HPDE6-E6E7 (cell line): ENCODE measurements around the gene ZNF581.
A peak's percentile ranks its signal among the peaks of the same experiment; 100 is the strongest.

ENCODE experiments used
- DNase-seq: peaks from one replicate; pipeline ENCODE4 v3.0.0; 2011; ENCODE audit warnings: missing footprints; ENCODE audit errors: extremely low spot score

ZNF581 gene

DNA sequence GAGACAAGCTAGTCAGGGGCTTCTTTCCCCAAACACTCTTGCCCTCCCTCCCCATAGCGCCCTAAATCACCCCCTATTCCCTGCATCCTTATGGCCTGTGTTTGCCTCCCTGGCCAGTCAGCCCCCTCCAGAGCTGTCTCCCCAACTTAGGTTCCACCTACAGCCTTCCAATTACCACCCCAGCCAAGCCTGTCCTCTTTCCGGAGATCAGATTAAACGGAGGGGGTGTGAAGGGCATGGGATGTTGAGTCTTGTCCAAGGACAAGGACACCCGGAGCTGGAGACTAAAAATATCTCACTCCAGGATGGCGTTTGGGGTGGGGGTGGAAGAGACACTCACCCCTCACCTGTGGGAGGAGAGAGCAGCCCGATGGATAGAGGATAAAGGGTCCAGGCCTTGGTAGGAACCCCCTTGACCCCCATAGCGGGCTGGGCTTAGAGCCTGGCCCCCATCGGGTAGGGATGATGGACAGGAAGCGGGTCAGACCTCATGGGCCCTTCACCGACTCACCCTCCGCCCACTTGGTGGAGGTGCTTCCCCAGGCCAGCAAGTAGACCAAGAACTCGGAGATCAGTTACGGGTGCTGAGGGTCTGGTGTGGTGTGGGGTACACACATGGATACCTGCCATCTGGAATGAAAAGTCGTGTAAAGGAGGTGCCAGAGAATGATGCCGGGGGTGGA is 32.0 kb upstream of the ZNF581 start:
- no peak for DNase-seq

- no peak for DNase-seq
Observed at GRCh38 chr19:55611983-55612645, 31.3 kb upstream of the ZNF581 start.

DNA sequence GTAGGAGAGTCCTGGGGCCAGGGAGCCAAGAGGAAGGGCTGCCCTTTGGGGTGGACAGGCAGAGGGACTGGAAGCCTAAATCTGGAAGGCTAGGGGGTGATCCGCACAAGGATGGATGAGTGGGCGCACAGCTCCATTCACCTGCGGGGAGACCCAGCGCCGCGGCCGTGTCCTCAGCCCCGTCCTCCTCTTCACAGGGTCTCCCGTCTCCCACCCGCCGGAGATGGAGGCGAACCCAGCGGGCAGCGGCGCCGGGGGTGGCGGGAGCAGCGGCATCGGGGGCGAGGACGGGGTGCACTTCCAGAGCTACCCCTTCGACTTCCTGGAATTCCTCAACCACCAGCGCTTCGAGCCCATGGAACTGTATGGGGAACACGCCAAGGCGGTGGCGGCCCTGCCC is 30.1 kb upstream of the ZNF581 start:
- no peak for DNase-seq

GRCh38 chr19:55613930-55614710 is 29.3 kb upstream of the ZNF581 start:
- no peak for DNase-seq

GRCh38 chr19:55614711-55615542 is 28.5 kb upstream of the ZNF581 start:
- DNase-seq: no peak

GRCh38 chr19:55615543-55616394 is 27.7 kb upstream of the ZNF581 start:
- DNase-seq: no peak

DNA sequence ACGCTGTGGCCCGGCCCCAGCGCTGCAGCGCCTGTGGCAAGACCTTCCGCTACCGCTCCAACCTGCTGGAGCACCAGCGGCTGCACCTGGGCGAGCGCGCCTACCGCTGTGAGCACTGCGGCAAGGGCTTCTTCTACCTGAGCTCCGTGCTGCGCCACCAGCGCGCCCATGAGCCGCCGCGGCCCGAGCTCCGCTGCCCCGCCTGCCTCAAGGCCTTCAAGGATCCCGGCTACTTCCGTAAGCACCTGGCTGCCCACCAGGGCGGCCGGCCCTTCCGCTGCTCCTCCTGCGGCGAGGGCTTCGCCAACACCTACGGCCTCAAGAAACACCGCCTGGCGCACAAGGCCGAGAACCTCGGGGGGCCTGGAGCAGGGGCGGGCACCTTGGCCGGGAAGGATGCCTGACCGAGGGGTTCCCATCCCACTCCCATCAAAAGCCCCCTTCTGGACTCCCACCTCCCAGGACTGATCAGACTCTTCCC is 27.0 kb upstream of the ZNF581 start:
- no peak for DNase-seq

DNA sequence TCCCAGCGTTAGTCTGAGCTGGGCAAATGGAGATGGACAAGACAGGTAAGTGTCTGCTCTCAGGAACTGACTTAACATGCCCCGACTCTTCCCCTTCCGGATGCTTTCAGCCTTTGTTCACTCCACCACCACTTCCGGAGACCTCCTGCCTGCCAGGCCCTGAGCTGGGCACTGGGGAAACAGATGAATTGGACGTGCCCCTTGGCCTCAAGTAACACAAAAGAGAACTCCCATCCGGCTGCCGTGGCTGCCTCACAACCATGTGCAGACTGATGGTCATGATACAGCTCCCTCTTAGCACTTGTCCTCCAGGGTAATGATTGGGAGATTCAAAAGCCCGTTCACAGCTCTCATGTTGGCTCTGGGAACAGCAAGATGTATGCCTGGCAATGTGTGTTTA is 26.0 kb upstream of the ZNF581 start:
- no peak for DNase-seq

- DNase-seq: no peak
Observed at GRCh38 chr19:55618426-55618825, 25.0 kb upstream of the ZNF581 start.

DNA sequence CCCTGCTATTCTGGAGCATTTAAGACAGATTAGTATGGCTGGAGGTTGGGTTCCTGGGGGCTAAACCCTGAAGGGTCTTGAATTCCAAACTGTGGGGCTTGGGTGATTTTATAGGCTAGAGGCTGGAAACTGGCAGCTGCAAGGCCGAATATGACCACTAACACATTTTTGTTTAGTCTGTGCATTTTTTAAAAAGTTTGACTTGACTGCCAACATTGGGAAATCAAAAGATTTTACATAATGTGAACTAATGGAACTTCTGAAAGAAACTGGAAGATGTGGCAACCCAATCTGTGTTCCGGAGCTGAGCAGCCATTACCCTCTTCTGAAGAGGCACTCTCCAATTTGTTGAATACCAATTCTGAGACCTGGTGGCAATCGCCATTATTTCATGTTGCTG is 24.2 kb upstream of the ZNF581 start:
- no peak for DNase-seq

GRCh38 chr19:55620410-55621204 is 22.8 kb upstream of the ZNF581 start:
- no peak for DNase-seq

DNA sequence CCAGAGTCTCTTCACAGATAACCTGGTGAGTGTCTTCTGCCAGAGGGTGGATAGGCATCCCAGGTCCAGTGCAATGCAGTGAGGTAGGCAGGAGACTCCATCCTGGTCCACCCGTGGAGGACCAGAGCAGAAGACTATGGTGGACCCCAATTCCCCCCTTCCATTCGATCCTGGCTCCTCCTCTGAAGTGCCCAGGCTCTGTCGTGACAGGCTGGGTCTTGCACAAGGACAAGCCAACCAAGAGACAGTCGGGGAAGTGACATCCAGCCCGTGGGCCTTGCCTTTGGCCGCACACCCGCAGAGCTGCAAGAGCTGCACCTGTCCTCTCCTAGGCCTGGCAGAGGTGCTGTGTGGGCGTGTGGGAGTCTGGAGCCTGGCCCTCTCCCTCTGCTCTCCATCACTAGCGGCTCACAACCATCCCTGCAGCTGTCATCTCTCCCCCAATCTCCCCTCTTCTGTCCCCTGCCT is 22.2 kb upstream of the ZNF581 start:
- no peak for DNase-seq

- DNase-seq: no peak
Observed at GRCh38 chr19:55621673-55622231, 21.7 kb upstream of the ZNF581 start.

DNA sequence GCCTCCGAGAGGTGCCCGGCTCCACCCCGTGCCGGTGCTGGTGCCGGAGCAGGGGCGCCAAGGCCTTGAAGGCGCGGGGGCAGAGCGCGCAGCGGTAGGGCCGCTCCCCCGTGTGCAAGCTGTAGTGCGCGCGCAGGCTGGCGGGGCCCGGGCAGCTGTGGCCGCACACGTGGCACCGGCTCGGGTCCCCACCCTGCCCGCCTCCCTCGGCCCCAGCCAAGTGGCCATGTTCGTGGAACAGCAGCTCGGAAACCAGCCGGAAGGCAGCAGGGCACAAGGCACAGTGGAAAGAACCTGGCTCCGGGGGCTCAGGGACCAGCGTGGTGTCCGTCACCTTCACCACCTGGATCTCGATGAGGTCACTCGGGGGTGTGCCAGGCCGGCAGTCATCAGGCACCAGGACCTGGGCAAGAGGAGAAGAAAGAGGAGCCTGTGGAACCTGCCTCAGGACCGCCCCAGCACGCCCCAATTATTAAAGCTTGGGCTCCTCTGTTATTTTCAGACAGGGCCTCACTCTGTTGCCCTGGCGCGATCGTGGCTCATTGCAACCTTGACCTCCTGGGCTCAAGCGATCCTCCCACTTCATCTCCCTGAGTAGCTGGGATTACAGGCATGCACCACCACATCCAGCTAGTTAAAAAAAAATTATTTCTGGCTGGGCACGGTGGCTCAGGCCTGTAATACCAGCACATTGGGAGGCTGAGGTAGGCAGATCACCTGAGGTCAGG is 21.0 kb upstream of the ZNF581 start:
- no peak for DNase-seq

GRCh38 chr19:55623130-55623529 is 20.3 kb upstream of the ZNF581 start:
- DNase-seq: no peak

DNA sequence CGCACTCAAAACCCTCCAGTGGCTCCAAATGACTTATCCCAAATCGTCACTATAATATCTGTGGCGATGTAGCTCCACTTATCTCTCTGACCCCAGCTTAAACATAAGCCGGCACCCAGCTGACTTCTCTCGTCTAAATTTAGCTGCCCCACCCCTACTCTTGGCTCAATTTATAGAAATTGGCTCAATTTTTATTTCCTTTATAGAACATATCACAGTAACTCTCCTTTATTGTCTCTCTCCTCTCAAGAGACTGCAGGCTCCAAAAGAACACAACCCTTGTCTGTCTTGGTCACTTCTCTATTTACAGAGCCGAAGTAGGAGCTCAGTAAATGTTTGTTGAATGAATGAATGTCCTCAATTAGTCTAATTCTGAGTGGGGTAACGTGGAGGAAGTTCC is 19.9 kb upstream of the ZNF581 start:
- DNase-seq: no peak

DNA sequence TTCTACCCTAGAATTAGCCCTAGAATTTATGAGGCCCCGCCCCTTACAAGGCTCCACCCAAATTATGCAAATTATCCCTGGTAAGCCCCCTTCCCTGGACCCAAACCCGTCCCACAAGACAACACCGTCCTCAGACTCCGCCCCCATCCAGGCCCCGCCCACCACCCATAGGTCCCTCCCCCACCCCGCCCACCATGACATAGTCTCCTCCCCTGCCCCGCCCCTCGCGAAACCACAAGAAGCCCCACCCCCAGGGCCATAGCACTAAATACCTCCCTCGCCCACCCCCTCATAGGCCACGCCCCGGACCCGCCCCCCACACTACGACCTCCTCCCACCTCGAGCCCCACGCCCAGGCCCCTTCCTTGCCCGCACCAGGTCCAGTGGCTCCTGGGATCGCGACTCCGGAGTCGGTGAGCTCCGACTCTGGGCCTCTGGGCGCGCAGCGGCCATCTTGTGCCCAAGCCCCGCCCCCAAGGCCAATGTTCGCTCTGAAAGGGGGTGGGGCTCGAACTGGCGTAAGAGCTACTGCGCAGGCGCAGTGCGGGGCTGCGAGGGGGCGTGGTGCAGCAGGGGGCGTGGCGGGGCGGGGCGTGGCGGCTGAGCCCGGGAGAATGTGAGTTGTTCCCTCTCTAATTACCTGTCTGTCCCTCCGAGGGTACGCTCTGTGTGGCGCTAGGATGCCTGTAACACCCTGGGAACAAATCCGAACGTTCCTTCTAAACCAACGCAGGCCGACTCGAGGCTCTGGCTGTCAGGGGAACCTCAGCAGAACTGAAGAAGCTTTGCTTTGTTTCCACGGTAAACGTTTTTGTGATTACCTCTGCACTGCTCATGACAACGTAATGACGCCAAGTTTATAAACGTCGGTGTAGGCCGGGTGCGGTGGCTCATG is 19.1 kb upstream of the ZNF581 start, which contains the start of gene ZNF784:
Gene ZNF784 (minus strand): TSS at position 458 of the 895 bp plus-strand sequence. CDS start 5 bp downstream, at position 453.
- DNase-seq: peak; percentile 78

- DNase-seq: no peak
Observed at GRCh38 chr19:55625004-55625326, 18.5 kb upstream of the ZNF581 start.
